HL-60 (cell line): ENCODE measurements around the gene PCOLCE2.

Experiments
- DNase-seq, 2 experiments: peaks; one replicate each; pipeline ENCODE4 v3.0.0-alpha.2; 2010 to 2020; ENCODE audit warnings: low read depth in 1 of 2, low spot score in 1 of 2
- H3K27ac ChIP-seq: fragments of 250-450 bp; sonication (Bioruptor Pico); replicated peaks from 2 replicates; pipeline ENCODE4 v1.5.1; 2020; ENCODE audit warnings: mild to moderate bottlenecking, moderate library complexity
- H3K27me3 ChIP-seq: fragments of 250-450 bp; sonication (Bioruptor Pico); 2 replicates; pipeline ENCODE4 v1.5.1; 2021; ENCODE audit warnings: mild to moderate bottlenecking, moderate library complexity; ENCODE audit not compliant: insufficient read depth, poor library complexity, severe bottlenecking
- H3K4me3 ChIP-seq: replicated peaks from 2 replicates; pipeline ENCODE4 v1.5.1; 2011; ENCODE audit warnings: mild to moderate bottlenecking, control low read depth, low read length; ENCODE audit not compliant: insufficient read depth
- CTCF ChIP-seq: IDR thresholded peaks from one replicate; pipeline ENCODE4 v1.5.1; 2011; ENCODE audit warnings: low read length, control low read depth, inconsistent platforms; ENCODE audit not compliant: insufficient read depth
- GABPA ChIP-seq: IDR thresholded peaks from 2 replicates; pipeline ENCODE4 v1.6.1; 2012; ENCODE audit warnings: low read depth
- POLR2AphosphoS5 ChIP-seq: IDR thresholded peaks from 2 replicates; pipeline ENCODE4 v1.6.1; 2012; ENCODE audit warnings: low read depth
- SPI1 ChIP-seq: IDR thresholded peaks from 2 replicates; pipeline ENCODE4 v1.6.1; 2012; ENCODE audit warnings: low read depth, mild to moderate bottlenecking, borderline replicate concordance
- TF ChIP-seq, protein P1 (sequence below): IDR thresholded peaks from 2 replicates; pipeline ENCODE4 v1.6.1; 2012; ENCODE audit warnings: low read depth; ENCODE audit not compliant: insufficient replicate concordance

PCOLCE2 gene

DNA sequence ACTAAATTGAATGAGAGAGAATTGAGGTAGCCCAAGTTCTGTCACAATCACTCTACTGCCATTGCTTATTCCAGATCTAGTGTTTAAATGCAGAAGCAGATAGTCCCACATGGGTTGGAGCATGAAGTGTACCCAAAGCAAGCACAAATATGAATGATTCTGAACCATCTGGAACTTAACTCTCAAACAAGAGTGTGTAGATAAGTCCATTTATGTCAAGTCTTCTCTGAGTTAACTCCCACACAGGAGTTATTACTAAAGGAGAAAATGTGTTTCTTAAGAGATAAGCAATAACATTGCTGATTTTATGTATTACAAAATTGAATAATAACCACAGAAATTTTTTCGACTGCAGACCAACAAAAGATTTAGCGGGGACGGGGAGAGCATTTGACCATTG is 41.0 kb upstream of the PCOLCE2 start:
- Histone ChIP-seq H3K27ac (no peak overlapping the region), H3K4me3 (no peak overlapping the region), H3K27me3 (no peaks in the 10 kb centered on the region)
- TF ChIP-seq SPI1: no peak
- no peak for TF ChIP-seq POLR2AphosphoS5
- TF ChIP-seq, protein P1, sequence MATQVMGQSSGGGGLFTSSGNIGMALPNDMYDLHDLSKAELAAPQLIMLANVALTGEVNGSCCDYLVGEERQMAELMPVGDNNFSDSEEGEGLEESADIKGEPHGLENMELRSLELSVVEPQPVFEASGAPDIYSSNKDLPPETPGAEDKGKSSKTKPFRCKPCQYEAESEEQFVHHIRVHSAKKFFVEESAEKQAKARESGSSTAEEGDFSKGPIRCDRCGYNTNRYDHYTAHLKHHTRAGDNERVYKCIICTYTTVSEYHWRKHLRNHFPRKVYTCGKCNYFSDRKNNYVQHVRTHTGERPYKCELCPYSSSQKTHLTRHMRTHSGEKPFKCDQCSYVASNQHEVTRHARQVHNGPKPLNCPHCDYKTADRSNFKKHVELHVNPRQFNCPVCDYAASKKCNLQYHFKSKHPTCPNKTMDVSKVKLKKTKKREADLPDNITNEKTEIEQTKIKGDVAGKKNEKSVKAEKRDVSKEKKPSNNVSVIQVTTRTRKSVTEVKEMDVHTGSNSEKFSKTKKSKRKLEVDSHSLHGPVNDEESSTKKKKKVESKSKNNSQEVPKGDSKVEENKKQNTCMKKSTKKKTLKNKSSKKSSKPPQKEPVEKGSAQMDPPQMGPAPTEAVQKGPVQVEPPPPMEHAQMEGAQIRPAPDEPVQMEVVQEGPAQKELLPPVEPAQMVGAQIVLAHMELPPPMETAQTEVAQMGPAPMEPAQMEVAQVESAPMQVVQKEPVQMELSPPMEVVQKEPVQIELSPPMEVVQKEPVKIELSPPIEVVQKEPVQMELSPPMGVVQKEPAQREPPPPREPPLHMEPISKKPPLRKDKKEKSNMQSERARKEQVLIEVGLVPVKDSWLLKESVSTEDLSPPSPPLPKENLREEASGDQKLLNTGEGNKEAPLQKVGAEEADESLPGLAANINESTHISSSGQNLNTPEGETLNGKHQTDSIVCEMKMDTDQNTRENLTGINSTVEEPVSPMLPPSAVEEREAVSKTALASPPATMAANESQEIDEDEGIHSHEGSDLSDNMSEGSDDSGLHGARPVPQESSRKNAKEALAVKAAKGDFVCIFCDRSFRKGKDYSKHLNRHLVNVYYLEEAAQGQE: no peak
- TF ChIP-seq GABPA: no peak
- TF ChIP-seq CTCF: no peak
- DNase-seq: no peak

GRCh38 chr3:142929109-142929508 is 40.2 kb upstream of the PCOLCE2 start:
- DNase-seq: peak; percentile 30 to 73
- TF ChIP-seq, protein P1: no peak
- peak; percentile 79 for TF ChIP-seq CTCF
- Histone ChIP-seq H3K27me3 (no peaks in the 10 kb centered on the region), H3K27ac (no peak overlapping the region), H3K4me3 (no peak overlapping the region)

DNA sequence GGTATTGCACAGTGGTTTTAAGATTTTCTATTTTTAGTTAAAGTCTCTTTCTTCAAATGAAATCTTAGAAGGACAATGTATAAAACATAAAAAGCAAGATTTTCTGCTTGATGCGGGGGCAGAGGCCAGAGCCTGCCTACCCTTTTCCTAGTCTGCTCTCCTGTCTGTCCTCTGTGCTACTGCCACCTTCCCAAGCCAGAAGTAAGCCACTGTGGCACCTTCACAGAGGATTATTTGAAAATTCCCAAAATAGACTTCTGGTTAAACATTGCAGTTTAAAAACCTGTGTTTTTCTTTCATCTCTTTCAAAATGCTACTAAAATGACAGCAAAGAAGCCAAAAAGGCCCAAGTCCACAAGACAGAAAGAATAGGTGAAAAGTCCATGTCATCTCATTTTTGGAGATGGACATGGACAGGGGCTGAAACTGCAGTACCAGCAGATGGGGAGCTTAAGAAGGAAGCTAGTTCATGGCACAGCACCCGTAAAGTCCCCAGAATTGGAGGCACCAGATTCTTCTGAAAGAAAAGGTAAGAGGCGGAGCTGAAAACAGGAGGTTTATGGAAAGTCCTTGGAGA is 37.6 kb upstream of the PCOLCE2 start:
- DNase-seq: no peak
- no peak for TF ChIP-seq CTCF
- TF ChIP-seq POLR2AphosphoS5: no peak
- TF ChIP-seq, protein P1: no peak
- TF ChIP-seq GABPA: no peak
- TF ChIP-seq SPI1: no peak
- H3K27me3 ChIP-seq: no peaks in the 10 kb centered on the region
- no peak overlapping the region for H3K27ac ChIP-seq
- no peak overlapping the region for H3K4me3 ChIP-seq
